GM18909 (cell line): Measurements from ENCODE around the gene IL32.
"Not testable (repeated sequence)": the region's sequence is repeated elsewhere in the genome, so short reads cannot be mapped to it uniquely, and the experiment has no call there.

Experiments used
- ATAC-seq: cut with Tn5 transposase; IDR thresholded peaks from one replicate; pipeline ENCODE4 v1.9.1; 2021; ENCODE audit warnings: mild to moderate bottlenecking; ENCODE audit not compliant: unreplicated experiment, poor library complexity

Gene IL32

DNA sequence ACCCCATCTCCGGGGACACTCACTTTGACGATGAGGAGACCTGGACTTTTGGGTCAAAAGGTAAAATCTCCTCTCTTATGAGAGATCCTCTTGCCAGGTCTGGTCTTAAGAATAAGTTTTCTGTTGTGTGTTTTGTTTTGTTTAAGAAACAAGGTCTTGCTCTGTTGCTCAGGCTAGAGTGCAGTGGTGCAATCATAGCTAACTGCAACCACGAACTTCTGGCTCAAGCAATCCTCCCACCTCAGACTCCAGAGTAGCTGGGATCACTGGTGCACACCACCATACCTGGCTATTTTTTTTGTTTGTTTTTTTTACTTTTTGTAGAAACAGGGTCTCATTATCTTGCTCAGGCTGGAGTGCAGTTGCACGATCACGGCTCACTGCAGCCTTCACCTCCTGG is 15.0 kb upstream of the IL32 start:
- ATAC-seq = no peak

DNA sequence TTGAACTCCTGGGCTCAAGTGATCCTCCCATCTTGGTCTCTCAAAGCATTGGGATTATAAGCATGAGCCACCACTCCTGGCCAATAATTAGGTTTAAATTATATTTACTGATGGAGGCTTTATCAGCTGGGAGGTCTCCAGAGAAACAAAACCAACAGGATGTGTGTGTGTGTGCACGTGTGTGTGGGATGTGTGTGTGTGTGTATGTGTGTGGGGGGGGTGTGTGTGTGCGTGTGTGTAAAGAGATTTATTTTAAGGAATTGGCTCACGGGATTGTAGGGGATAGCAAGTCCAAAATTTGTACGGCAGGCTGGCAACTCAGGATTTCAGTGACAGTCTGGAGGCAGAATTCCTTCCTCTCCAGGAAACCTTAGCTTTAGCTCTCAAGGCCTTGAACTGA is 14.4 kb upstream of the IL32 start:
- no peak for ATAC-seq

DNA sequence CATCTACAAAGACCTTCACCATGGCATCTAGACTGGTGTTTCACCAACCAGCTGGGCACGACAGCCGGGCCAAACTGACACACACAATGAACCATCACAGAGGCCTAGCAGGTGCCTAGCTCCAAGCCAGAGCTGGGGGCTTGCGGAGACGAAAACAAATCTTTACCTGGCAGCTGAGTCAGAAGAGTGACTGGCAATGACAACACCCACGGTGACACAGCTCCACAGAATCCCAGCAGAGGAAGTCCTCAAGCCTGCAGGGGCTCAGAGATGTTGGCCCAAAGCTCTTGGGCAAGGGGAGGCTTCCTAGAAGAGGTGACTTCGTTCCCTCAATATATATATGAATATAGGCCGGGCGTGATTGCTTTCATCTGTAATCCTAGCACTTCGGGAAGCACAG is 13.9 kb upstream of the IL32 start:
- ATAC-seq = no peak

DNA sequence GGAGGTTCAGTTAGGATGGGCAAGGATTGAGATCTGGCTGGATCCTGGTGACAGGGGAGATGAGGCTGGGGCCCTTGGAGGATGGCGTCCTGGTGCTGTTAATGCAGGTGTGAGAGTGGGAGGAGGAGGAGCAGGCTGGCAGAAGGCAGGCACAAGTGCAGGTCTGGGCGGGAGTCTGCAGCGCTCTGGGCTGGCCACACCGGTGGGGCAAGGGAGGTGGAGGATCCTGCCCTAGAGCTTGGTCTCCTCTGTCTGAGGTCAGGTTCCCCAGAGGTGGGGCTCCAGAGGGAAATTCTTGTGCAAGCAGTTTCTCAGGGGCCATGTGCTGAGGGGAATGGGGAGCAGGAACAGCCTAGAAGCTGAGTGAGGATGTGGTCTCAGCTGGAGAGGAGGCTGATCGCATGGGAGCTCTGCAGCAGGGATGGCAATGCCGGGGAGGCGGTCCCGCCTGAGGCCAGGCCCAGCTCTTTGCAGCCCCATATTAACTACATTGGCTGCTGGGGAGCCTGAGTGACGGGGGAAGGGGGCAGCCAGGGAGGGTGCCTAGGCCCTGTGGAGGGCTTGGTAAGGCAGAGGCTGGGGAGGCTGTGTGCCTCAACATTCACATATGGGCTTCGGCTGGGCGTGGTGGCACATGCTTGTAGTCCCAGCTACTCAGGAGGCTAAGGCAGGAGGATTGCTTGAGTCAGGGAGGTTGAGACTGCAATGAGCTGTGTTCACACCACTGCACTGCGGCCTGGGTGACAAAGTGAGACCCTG is 12.7 kb upstream of the IL32 start:
- ATAC-seq = not testable (repeated sequence)

DNA sequence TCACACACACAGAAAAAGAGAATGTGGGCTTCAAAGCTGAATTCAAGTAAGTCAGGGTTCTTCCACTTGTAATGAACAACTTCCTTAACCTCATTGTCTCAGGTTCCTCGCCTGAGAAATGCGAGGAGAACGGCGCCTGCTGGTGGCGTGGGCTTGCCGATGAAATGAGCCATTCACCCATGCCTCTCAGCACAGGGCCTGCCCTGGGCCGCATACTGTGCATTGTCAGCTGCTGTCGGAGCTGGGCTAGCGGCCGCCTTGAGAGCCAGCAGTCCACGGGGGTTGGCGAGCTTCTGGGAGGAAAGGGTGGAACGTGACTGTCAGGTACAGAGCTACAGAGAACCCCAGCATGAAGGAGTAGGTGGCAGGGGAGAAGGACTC is 12.1 kb upstream of the IL32 start:
- ATAC-seq = not testable (repeated sequence)

DNA sequence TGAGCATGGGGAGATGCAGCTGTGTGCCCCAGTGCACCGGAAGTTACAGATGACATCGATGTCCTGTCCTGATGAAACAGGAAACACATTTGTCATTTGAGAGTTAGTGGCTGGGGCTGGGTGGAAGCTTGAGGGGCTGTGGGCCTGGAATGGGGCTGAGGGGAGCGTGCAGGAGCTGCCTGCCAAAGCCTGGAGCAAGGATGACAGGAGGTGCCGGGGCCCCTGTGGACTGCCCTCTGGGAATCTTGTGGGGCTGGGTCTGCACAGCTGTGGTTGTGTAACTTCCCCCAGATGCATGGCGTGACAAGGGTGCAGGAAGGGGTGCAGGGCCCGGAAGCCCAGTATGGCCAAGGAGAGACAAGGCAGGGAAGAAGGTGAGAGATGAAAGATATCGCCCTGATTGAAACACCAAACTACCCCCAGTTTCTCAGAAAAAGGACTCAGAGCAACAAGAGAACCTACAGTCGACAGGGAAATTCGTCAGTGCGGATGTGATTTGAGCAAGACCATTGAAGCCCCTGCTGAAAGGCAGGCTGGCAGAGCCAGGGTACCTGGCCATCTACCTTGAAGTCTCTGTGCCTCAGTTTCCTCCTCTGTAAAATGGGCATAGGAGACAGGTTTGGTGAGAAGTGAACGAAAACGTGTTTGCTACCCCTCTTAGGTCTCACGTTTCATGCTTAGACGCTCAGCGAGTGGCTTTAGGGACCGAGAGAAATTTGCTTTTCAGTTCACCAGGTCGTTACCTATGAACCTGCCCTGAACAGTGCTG is 10.3 kb upstream of the IL32 start:
- ATAC-seq = no peak

DNA sequence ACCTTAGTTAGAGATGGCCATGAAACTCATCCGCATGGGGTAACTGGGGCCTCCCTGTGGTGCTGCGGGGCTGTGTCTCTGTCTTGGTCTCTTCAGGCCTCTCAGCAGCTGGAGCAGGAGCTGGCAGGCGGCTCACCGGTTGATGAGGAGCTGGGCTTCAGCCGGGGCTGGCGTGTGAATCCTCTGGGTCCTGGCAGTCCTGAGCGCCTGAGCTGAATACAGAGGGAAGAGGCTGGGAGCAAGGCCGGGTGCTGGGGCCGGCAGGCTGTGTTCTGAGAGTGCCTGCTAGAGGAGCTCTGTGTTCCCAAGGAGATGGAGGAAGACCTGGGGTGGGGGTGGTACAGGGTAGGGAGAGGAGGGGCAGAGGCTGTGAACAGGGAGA is 9.7 kb upstream of the IL32 start:
- ATAC-seq = not testable (repeated sequence)

DNA sequence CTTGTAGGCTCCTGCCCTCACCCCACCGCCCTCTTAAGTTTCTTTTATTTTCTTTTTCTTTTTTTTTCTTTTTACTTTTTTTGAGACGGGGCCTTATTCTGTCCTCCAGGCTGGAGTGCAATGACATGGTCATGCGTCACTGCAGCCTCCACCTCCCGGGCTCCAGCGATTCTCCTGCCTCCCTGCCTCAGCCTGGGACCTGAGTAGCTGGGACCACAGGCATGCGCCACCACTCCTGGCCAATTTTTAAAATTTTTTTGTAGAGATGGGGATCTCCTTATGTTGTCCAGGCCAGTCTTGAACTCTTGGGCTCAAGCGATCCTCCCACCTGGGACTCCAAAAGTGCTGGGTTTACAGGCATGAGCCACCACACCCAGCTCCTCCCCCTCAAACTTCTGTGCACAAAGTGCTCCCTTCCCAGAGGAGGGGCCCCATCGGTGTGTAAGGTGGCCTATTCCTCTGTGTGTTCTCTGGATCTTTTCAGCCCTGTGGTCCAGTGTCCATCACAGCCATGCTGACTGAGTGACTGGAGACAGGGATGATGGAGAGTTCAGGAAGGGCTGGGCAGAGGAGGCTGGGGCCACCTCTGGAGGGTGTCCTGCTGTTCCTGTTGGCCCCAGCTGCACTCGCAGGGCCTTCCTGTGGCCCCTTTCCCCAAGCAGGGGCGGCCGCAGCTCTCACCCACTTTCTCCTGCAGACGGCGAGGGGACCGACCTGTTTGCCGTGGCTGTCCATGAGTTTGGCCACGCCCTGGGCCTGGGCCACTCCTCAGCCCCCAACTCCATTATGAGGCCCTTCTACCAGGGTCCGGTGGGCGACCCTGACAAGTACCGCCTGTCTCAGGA is 8.9 kb upstream of the IL32 start:
- ATAC-seq = no peak

DNA sequence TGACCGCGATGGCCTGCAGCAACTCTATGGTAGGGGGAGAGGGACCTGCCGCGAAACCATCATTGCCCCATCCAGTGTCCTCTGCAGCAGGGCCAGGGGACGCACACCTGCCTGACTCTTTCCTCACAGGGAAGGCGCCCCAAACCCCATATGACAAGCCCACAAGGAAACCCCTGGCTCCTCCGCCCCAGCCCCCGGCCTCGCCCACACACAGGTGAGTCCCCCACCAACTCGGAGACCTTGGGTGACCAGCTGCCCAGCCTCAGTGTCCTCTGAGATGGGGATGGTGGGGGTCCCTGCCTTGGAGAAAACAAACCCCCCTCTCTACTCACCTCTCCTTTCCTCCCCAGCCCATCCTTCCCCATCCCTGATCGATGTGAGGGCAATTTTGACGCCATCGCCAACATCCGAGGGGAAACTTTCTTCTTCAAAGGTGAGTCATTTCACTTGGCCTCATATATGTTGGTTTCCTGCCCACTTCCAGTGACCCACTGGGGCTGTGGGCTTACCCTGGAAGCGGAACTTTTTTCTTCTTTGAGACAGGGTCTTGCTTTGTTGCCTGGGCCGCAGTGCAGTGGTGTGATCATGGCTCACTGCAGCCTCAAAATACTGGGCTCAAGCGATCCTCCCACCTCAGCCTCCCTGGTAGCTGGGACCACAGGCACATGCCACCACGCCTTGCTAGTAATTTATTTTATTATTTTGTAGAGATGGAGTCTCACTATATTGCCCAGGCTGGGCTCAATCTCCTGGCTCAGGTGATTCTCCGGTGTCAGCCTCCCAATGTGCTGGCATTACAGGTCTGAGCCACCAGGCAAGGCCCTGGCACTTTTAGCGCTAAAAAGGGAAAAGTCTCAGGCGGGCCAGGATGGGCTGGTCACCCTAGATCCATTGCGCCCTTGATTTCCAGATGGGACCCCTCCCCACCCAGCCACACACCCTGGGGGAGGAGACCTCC is 8.0 kb upstream of the IL32 start:
- no peak for ATAC-seq

DNA sequence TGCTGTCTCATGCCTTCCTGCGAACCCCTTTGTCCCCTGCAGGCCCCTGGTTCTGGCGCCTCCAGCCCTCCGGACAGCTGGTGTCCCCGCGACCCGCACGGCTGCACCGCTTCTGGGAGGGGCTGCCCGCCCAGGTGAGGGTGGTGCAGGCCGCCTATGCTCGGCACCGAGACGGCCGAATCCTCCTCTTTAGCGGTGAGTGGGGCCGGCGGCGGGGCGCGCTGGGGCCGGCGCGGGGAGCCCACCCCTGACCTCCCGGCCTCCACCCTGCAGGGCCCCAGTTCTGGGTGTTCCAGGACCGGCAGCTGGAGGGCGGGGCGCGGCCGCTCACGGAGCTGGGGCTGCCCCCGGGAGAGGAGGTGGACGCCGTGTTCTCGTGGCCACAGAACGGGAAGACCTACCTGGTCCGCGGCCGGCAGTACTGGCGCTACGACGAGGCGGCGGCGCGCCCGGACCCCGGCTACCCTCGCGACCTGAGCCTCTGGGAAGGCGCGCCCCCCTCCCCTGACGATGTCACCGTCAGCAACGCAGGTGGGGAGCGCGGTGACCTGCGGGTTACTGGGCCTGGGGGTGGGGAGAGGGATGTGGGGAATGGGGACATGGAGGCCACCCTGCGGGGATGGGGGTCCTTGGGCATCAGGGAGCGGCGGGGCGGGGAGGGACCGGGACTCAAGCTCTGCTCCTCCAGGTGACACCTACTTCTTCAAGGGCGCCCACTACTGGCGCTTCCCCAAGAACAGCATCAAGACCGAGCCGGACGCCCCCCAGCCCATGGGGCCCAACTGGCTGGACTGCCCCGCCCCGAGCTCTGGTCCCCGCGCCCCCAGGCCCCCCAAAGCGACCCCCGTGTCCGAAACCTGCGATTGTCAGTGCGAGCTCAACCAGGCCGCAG is 7.1 kb upstream of the IL32 start:
- ATAC-seq = peak; percentile 13

DNA sequence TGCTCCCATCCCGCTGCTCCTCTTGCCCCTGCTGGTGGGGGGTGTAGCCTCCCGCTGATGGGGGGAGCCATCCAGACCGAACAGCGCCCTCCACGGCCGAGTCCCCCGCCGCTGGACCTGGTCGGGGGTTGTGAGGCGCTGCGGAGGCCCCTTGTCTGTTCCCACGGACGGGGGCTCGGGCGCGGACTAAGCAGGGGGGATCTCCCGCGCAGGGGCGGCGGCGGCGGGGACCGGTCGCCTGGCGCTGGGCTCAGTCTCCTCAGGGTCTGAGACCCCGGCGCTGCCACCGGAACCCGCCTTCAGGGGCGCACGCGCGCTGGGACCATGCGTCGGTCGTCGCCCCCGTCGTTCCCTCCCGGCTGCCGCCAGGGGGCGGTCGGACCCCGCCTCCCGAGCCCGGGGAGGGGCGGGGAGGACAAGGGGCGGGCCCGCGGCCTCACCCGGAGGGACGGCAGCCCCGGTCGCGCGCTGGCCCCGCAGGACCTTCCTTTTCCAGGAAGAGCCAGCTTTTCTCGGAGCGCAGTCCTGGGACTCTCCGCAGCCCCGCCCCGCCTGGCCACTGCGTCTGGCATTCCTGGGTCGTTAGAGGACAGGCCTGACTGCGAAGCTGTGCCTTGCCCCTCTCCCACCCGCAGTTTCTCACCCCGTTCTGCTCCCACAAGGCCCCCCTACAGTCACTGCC is 6.3 kb upstream of the IL32 start:
- ATAC-seq = peak; percentile 81

DNA sequence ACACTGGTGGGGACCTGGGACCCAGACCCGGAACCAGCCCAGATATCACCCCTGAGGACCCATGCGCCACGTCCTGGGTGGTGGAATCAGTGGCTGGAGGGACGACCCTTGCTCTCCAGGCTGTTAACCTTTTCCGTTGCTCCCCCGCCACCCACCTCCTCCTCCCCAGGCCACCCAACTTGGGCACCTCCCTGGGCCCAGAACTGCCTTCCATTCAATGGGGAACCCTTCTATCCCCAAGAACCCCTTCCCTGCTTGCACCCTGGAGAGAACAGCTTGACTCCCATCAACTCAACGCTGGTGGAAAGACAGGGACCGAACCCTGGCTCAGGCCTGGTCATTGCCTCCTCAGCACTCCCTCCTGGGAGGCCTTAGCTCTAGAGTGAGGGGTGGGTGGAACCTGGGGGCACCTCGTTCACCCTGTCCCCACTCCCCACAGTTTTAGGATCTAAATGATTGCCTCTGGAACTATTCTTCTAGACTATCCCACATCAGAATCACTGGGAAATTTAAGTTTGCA is 5.7 kb upstream of the IL32 start:
- peak; percentile 2 for ATAC-seq

DNA sequence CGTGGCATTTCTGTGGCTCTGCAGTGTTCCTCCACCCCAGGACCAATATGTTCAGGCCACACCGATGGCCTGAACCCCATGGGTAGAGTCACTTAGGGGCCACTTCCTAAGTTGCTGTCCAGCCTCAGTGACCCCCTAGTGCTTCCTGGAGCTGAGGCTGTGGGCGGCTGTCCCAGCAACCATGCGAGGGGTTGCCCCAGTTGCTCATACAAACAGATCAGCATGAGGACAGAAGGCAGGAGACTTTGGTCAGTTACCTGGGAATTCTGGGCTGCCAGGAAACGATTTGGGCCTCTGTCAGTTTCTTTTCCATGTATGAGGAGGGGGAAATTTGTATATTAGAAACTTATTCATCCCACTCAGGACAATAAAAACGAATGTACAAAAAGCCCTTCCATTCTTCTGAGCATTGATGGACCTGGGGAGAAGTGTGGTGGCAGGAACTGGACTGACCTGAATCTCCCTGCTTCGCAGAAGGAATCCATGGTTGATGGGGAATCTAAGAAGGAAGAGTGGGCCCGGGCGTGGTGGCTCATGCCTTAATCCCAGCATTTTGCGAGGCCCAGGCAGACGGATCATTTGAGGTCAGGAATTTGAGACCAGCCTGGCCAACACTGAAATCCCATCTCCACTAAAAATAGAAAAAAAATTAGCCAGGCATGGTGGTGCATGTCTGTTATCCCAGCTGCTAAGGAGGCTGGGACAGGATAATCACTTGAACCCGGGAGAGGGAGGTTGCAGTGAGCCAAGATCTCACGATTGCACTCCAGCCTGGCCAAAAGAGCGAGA is 4.9 kb upstream of the IL32 start:
- no peak for ATAC-seq

DNA sequence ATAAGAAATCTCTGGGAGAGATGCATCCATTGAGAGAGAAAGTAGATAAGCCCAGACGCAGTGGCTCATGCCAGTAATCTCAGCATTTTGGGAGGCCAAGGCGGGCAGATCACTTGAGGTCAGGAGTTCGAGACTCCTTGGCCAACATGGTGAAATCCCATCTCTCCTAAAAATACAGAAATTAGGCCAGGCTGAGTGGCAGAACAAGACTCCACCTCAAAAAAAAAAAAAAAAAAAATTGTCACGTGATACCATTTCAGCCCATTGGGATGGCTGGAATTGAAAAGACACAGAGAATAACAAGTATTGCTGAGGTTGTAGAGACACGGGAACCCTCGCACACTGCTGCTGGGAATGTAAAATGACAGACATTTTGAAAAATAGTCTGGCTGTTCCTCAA is 2.9 kb upstream of the IL32 start:
- no peak for ATAC-seq

DNA sequence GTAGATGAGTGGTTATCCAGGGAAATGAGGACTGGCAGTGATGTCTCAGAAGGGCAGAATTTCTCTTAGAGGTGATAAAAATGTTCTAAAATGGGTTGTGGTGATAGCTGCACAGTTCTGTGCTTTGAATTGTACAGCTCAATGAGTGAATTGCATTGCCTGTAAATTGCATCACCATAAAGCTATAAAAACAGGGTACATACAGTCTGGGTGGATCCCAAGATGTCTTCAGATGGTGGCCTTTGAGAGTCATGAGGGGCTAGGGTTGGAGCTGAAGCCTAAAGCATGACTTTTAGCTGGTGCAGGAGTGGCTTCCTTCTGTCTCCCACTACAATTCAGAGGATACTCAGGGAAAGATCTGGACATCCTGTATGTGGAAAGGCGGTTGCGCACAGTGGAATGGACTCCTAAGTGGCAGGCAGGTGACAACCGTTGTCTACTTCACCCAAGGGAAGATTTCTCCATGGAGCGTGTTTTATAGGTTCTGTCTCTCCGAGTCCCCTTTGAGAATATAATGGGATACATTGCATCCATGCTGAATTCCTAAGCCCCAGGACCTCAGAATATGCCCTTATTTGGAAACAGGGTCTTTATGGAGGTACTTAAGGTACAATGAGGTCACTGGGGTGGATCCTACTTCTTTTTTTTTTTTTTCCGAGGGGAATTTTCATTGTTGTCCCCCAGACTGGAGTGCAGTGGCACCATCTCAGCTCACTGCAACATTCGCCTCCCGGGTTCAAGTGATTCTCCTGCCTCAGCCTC is 1.6 kb upstream of the IL32 start:
- ATAC-seq = no peak

DNA sequence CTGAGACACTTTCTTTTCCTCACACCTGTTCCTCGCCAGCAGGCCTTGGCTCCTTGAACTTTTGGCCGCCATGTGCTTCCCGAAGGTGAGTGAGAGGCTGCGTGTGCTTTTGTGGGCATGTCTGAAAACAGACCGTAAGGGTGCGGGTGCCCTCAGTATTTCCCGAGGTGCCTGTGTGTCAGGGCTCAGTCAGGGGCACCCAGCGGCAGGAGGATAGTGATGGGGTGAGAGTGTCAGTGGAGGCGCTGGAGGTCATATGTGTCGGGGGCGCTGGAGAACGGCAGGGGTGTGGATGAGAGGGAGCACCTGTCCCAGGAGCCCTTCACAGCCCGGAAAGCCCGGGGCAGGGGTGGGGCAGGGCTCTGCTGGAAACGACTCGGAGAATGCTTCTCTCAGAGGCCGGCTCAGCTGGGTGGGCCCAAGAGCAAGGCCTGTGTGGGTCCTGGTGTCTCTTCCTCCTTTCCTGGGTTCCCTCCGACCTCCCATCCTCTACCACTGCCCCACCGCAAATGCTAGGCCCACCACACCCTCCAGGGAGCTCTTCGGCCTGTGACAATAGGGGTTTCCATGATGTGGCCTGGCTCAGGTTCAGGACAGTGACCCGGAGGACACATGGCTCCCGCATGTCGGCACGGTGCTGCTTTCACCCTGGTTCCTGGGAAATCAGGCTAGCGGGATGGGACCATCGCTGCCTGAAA is 451 bp downstream of the IL32 start:
- no peak for ATAC-seq
